Measurements from ENCODE around the gene ANKUB1. TPM values are rescaled to one million over a fixed set of nuclear protein-coding genes. Genes with fewer than 3 reads are reported as not detected.

The ANKUB1 gene
- total RNA-seq, 1 experiment from 2014 or later, result not detected

GRCh38 chr3:149833241-149833640, 40.9 kb upstream of the ANKUB1 start:
- no peak overlapping the region for H3K27ac Mint-ChIP-seq (ENCODE audit: unreplicated experiment)
- no peaks in the 10 kb centered on the region for H3K27me3 Mint-ChIP-seq (ENCODE audit: insufficient read depth, unreplicated experiment)
- Histone ChIP-seq H3K9me3 (peaks cover 35% of the 10 kb centered on the region), H3K36me3 (ENCODE audit: control insufficient read depth, insufficient read depth, low read length) (no peaks in the 10 kb centered on the region), H3K4me1 (no peaks in the 10 kb centered on the region), H3K4me3 (ENCODE audit: low read depth, low read length) (no peak overlapping the region), H3K27me3 (replicated peaks; ENCODE audit: control insufficient read depth, insufficient read depth, low read length) (no peaks in the 10 kb centered on the region)
- BruUV-seq (replicated peaks), result no TSS peak
- no peak for DNase-seq
- H3K4me3 Mint-ChIP-seq (ENCODE audit: unreplicated experiment), result no peak overlapping the region
- no peaks in the 10 kb centered on the region for H3K4me1 Mint-ChIP-seq (ENCODE audit: low read depth, unreplicated experiment)
- ChIA-PET POLR2A (no interaction called here), CTCF (no interaction called here)
- peaks cover 39% of the 10 kb centered on the region for H3K9me3 Mint-ChIP-seq (ENCODE audit: unreplicated experiment)
- no peak for TF ChIP-seq CTCF (IDR thresholded peaks at IDR 0.05; ENCODE audit: insufficient read depth in 1 of 2, low read depth in 1 of 2, low read length in 1 of 2, severe bottlenecking in 1 of 2, unreplicated experiment in 1 of 2)
- H3K36me3 Mint-ChIP-seq (ENCODE audit: insufficient read depth, unreplicated experiment), result no peaks in the 10 kb centered on the region
- intact Hi-C loops (cut with micrococcal nuclease; ENCODE audit: unreplicated experiment), result no loop called here

GRCh38 chr3:149832086-149832485, 39.7 kb upstream of the ANKUB1 start:
- ChIA-PET POLR2A (no interaction called here), CTCF (no interaction called here)
- H3K27me3 Mint-ChIP-seq (ENCODE audit: insufficient read depth, unreplicated experiment), result no peaks in the 10 kb centered on the region
- intact Hi-C loops (cut with micrococcal nuclease; ENCODE audit: unreplicated experiment), result no loop called here
- Histone ChIP-seq H3K36me3 (ENCODE audit: control insufficient read depth, insufficient read depth, low read length) (no peaks in the 10 kb centered on the region), H3K4me1 (no peaks in the 10 kb centered on the region), H3K27me3 (replicated peaks; ENCODE audit: control insufficient read depth, insufficient read depth, low read length) (no peaks in the 10 kb centered on the region), H3K4me3 (ENCODE audit: low read depth, low read length) (no peak overlapping the region), H3K9me3 (peaks cover 34% of the 10 kb centered on the region)
- H3K4me3 Mint-ChIP-seq (ENCODE audit: unreplicated experiment), result no peak overlapping the region
- H3K27ac Mint-ChIP-seq (ENCODE audit: unreplicated experiment), result no peak overlapping the region
- TF ChIP-seq CTCF (IDR thresholded peaks at IDR 0.05; ENCODE audit: insufficient read depth in 1 of 2, low read depth in 1 of 2, low read length in 1 of 2, severe bottlenecking in 1 of 2, unreplicated experiment in 1 of 2), result no peak
- H3K9me3 Mint-ChIP-seq (ENCODE audit: unreplicated experiment), result peaks cover 40% of the 10 kb centered on the region
- H3K4me1 Mint-ChIP-seq (ENCODE audit: low read depth, unreplicated experiment), result no peaks in the 10 kb centered on the region
- no TSS peak for BruUV-seq (replicated peaks)
- H3K36me3 Mint-ChIP-seq (ENCODE audit: insufficient read depth, unreplicated experiment), result no peaks in the 10 kb centered on the region
- DNase-seq, result no peak

- no peak for TF ChIP-seq CTCF (IDR thresholded peaks at IDR 0.05; ENCODE audit: insufficient read depth in 1 of 2, low read depth in 1 of 2, low read length in 1 of 2, severe bottlenecking in 1 of 2, unreplicated experiment in 1 of 2)
- Histone ChIP-seq H3K36me3 (ENCODE audit: control insufficient read depth, insufficient read depth, low read length) (no peaks in the 10 kb centered on the region), H3K4me3 (ENCODE audit: low read depth, low read length) (no peak overlapping the region), H3K27me3 (replicated peaks; ENCODE audit: control insufficient read depth, insufficient read depth, low read length) (no peaks in the 10 kb centered on the region), H3K4me1 (no peaks in the 10 kb centered on the region), H3K9me3 (peaks cover 34% of the 10 kb centered on the region)
- CTCF ChIA-PET, result no interaction called here
- H3K27me3 Mint-ChIP-seq (ENCODE audit: insufficient read depth, unreplicated experiment), result no peaks in the 10 kb centered on the region
- DNase-seq, result no peak
- POLR2A ChIA-PET, result no interaction called here
- no peak overlapping the region for H3K27ac Mint-ChIP-seq (ENCODE audit: unreplicated experiment)
- intact Hi-C loops (cut with micrococcal nuclease; ENCODE audit: unreplicated experiment), result no loop called here
- peaks cover 40% of the 10 kb centered on the region for H3K9me3 Mint-ChIP-seq (ENCODE audit: unreplicated experiment)
- no peaks in the 10 kb centered on the region for H3K36me3 Mint-ChIP-seq (ENCODE audit: insufficient read depth, unreplicated experiment)
- H3K4me3 Mint-ChIP-seq (ENCODE audit: unreplicated experiment), result no peak overlapping the region
- BruUV-seq (replicated peaks), result no TSS peak
- no peaks in the 10 kb centered on the region for H3K4me1 Mint-ChIP-seq (ENCODE audit: low read depth, unreplicated experiment)
Observed at GRCh38 chr3:149831321-149831720, 39.0 kb upstream of the ANKUB1 start.

All from Caco-2 (cell line).